HCT116 (cell line): ENCODE data around the gene COL23A1. TPM values are rescaled to one million over a fixed set of nuclear protein-coding genes. Genes with fewer than 3 reads are reported as not detected.

Experiments
- ATAC-seq: fragments of 200-7000 bp; cut with Tn5 transposase; 2 replicates; pipeline ENCODE4 v1.9.1; 2020; ENCODE audit warnings: mild to moderate bottlenecking, moderate library complexity
- BruUV-seq: library from RNA; stranded (reverse); fragments of 400-500 nt; replicated peaks from 2 replicates; lab custom pipeline; 2021; lab: Mats Ljungman, UMichigan
- CTCF ChIA-PET: fragments of 300-600 bp; sonication (Branson Sonifier 250); formaldehyde crosslinking; loops from one replicate; lab custom pipeline; 2021; ENCODE audit warnings: antibody characterized with exemption; lab: Charles Lee
- POLR2A ChIA-PET: fragments of 300-600, 350-600 bp; sonication (Branson Sonifier 250); formaldehyde crosslinking; loops from one replicate; lab custom pipeline; 2021; ENCODE audit warnings: antibody characterized with exemption; lab: Charles Lee
- RAD21 ChIA-PET, 2 experiments: fragments of 300-600 bp; sonication (Branson Sonifier 250); formaldehyde crosslinking; loops; one replicate each; lab custom pipeline; 2023; ENCODE audit warnings: low total read pairs in 2 of 2; ENCODE audit not compliant: uncharacterized antibody in 2 of 2, unreplicated experiment in 2 of 2, low non-redundant PET in 1 of 2; lab: Charles Lee
- DNase-seq: peaks from one replicate; pipeline ENCODE4 v3.0.0-alpha.2; 2010; ENCODE audit warnings: low read depth, low spot score
- H2AFZ ChIP-seq: fragments of 200-600 bp; shearing (Covaris generic), sonication (generic); 2 replicates; pipeline ENCODE4 v1.6.1; 2017; ENCODE audit warnings: low read depth, mixed run types, mixed read lengths, antibody characterized with exemption, low read length; ENCODE audit not compliant: poor library complexity, severe bottlenecking
- H3K27ac ChIP-seq: 2 replicates; pipeline ENCODE4 v1.5.1; 2012; ENCODE audit warnings: low read depth, low read length
- H3K27me3 ChIP-seq: fragments of 200-600 bp; sonication (generic); 2 replicates; pipeline ENCODE4 v1.6.1; 2016; ENCODE audit warnings: mixed run types, low read length, mixed read lengths; ENCODE audit not compliant: insufficient read depth
- H3K36me3 ChIP-seq, 2 experiments: fragments of 200-500 bp in 1 of 2; fragments of 200-600 bp in 1 of 2; sonication (Bioruptor generic) in 1 of 2; sonication (generic) in 1 of 2; 2 replicates each; pipeline versions ENCODE4 v1.5.1 to v1.6.1; 2014 to 2016; ENCODE audit warnings: low read length in 2 of 2, inconsistent platforms in 1 of 2, mixed read lengths in 1 of 2, mixed run types in 1 of 2; ENCODE audit not compliant: insufficient read depth in 2 of 2, control insufficient read depth in 1 of 2
- H3K4me1 ChIP-seq, 2 experiments: fragments of 200-600 bp in 1 of 2; sonication (generic) in 1 of 2; 2 replicates each; pipeline versions ENCODE4 v1.5.1 to v1.6.1; 2012 to 2017; ENCODE audit warnings: low read length in 2 of 2, inconsistent platforms in 1 of 2, mild to moderate bottlenecking in 1 of 2, mixed read lengths in 1 of 2, mixed run types in 1 of 2, moderate library complexity in 1 of 2; ENCODE audit not compliant: insufficient read depth in 2 of 2, control insufficient read depth in 1 of 2
- H3K4me2 ChIP-seq: fragments of 200-600 bp; sonication (generic); 2 replicates; pipeline ENCODE4 v1.6.1; 2017; ENCODE audit warnings: mixed run types, low read length, mixed read lengths
- H3K4me3 ChIP-seq, 2 experiments: fragments of 200-600 bp in 1 of 2; sonication (generic) in 1 of 2; replicated peaks in 1 of 2; 2 replicates each; pipeline ENCODE4 v1.5.1; 2011 to 2016; ENCODE audit warnings: low read length in 2 of 2, control low read depth in 1 of 2, low read depth in 1 of 2, mild to moderate bottlenecking in 1 of 2, mixed read lengths in 1 of 2, mixed run types in 1 of 2
- H3K79me2 ChIP-seq: fragments of 200-600 bp; sonication (generic); 2 replicates; pipeline ENCODE4 v1.6.1; 2017; ENCODE audit warnings: mild to moderate bottlenecking, mixed run types, low read length, moderate library complexity, mixed read lengths; ENCODE audit not compliant: insufficient read depth
- H3K9ac ChIP-seq: fragments of 200-600 bp; sonication (generic); 2 replicates; pipeline ENCODE4 v1.6.1; 2016; ENCODE audit warnings: low read length, mixed read lengths
- H3K9me2 ChIP-seq: fragments of 200-600 bp; sonication (generic), shearing (Covaris generic); 2 replicates; pipeline ENCODE4 v1.6.1; 2017; ENCODE audit warnings: mixed run types, mild to moderate bottlenecking, moderate library complexity; ENCODE audit not compliant: insufficient read depth
- H3K9me3 ChIP-seq, 2 experiments: fragments of 200-500 bp in 1 of 2; fragments of 200-600 bp in 1 of 2; sonication (Bioruptor generic) in 1 of 2; sonication (generic) in 1 of 2; 2 replicates each; pipeline ENCODE4 v1.6.1; 2014 to 2017; ENCODE audit warnings: low read length in 2 of 2, mixed read lengths in 2 of 2, inconsistent platforms in 1 of 2, low read depth in 1 of 2, mild to moderate bottlenecking in 1 of 2, mixed run types in 1 of 2, moderate library complexity in 1 of 2; ENCODE audit not compliant: control insufficient read depth in 1 of 2, insufficient read depth in 1 of 2
- H4K20me1 ChIP-seq: fragments of 200-600 bp; sonication (generic), shearing (Covaris generic); 2 replicates; pipeline ENCODE4 v1.6.1; 2017; ENCODE audit warnings: mixed run types, mild to moderate bottlenecking, moderate library complexity; ENCODE audit not compliant: insufficient read depth
- CEBPB ChIP-seq: IDR thresholded peaks from 2 replicates; pipeline ENCODE4 v1.6.1; 2012; ENCODE audit warnings: low read depth
- EZH2 ChIP-seq: fragments of 200-600 bp; sonication (generic); IDR thresholded peaks from 2 replicates; pipeline ENCODE4 v1.6.1; 2017; ENCODE audit warnings: antibody characterized with exemption, mixed run types
- EZH2phosphoT487 ChIP-seq: fragments of 200-600 bp; IDR thresholded peaks from 2 replicates; pipeline ENCODE4 v1.6.1; 2018; ENCODE audit warnings: antibody characterized with exemption, borderline replicate concordance
- FOSL1 ChIP-seq: IDR thresholded peaks from 2 replicates; pipeline ENCODE4 v1.6.1; 2012; ENCODE audit warnings: low read depth
- SP1 ChIP-seq: IDR thresholded peaks from 2 replicates; pipeline ENCODE4 v1.6.1; 2012; ENCODE audit warnings: low read depth
- YY1 ChIP-seq: IDR thresholded peaks from 2 replicates; pipeline ENCODE4 v1.6.1; 2011; ENCODE audit warnings: low read length, low read depth, moderate library complexity, mild to moderate bottlenecking; ENCODE audit not compliant: insufficient replicate concordance; ENCODE audit errors: extremely low read depth
- ZFX ChIP-seq: fragments of 450-650 bp; IDR thresholded peaks from 2 replicates; pipeline ENCODE4 v1.6.1; 2017
- intact Hi-C: fragments of 100-400 bp; cut with micrococcal nuclease; formaldehyde crosslinking; loops from 2 replicates; pipeline ENCODE4 v1.10.0; 2022
- total RNA-seq: library from RNA; stranded (reverse); gene quantifications from one replicate; pipeline ENCODE4 v1.2.1, GENCODE V29; 2021; ENCODE audit not compliant: unreplicated experiment
- TF ChIP-seq, protein P1 (sequence below): IDR thresholded peaks from 2 replicates; pipeline ENCODE4 v1.6.1; 2012; ENCODE audit warnings: low read depth
- TF ChIP-seq, protein P2 (sequence below): IDR thresholded peaks from 2 replicates; pipeline ENCODE4 v1.6.1; 2012
- TF ChIP-seq, protein P3 (sequence below): IDR thresholded peaks from 2 replicates; pipeline ENCODE4 v1.6.1; 2011; ENCODE audit warnings: mild to moderate bottlenecking, low read length, moderate library complexity; ENCODE audit not compliant: insufficient replicate concordance; ENCODE audit errors: extremely low read depth

COL23A1 gene
- total RNA-seq, 1 experiment from 2014 or later, result not detected

DNA sequence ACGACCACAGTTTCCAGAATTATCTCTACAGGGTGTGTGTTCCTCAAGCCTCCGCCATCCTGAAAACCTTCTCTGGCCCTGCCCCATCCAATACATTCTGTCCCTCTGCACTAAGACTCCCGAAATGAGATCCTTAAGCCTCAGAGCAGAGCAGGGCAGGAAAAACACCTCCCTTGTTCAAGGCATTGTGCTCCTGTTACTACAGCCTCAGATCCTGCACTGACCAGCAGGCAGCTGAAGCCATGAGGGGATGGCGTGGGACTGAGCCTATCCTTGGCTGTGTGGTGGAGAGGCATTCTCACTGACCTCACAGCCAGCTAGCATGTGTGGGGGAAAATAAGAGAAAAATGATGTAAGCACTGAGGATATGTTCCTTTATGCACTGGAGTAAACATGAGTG lies 250.9 kb downstream of the COL23A1 start:
- no peak overlapping the region for H3K27ac ChIP-seq
- no peak overlapping the region for H3K4me2 ChIP-seq
- no peaks in the 10 kb centered on the region for H3K79me2 ChIP-seq
- H4K20me1 ChIP-seq, result no peaks in the 10 kb centered on the region
- H3K36me3 ChIP-seq, result no peaks in the 10 kb centered on the region
- H3K4me3 ChIP-seq, result no peak overlapping the region
- DNase-seq (no peak), ATAC-seq (no peak)
- peaks cover 6% of the 10 kb centered on the region; the same call in 1 of the 2 replicates for H3K27me3 ChIP-seq
- BruUV-seq, result no TSS peak
- H3K9me2 ChIP-seq, result no peaks in the 10 kb centered on the region
- H2AFZ ChIP-seq, result no peak overlapping the region
- RAD21 ChIA-PET, result no interaction called here
- TF ChIP-seq CEBPB (no peak), ZFX (no peak), EZH2 (no peak)
- TF ChIP-seq, protein P1, sequence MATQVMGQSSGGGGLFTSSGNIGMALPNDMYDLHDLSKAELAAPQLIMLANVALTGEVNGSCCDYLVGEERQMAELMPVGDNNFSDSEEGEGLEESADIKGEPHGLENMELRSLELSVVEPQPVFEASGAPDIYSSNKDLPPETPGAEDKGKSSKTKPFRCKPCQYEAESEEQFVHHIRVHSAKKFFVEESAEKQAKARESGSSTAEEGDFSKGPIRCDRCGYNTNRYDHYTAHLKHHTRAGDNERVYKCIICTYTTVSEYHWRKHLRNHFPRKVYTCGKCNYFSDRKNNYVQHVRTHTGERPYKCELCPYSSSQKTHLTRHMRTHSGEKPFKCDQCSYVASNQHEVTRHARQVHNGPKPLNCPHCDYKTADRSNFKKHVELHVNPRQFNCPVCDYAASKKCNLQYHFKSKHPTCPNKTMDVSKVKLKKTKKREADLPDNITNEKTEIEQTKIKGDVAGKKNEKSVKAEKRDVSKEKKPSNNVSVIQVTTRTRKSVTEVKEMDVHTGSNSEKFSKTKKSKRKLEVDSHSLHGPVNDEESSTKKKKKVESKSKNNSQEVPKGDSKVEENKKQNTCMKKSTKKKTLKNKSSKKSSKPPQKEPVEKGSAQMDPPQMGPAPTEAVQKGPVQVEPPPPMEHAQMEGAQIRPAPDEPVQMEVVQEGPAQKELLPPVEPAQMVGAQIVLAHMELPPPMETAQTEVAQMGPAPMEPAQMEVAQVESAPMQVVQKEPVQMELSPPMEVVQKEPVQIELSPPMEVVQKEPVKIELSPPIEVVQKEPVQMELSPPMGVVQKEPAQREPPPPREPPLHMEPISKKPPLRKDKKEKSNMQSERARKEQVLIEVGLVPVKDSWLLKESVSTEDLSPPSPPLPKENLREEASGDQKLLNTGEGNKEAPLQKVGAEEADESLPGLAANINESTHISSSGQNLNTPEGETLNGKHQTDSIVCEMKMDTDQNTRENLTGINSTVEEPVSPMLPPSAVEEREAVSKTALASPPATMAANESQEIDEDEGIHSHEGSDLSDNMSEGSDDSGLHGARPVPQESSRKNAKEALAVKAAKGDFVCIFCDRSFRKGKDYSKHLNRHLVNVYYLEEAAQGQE, result no peak
- TF ChIP-seq, all 23 proteins: peak for 0
- Histone ChIP-seq H3K4me1 (no peaks in the 10 kb centered on the region), H3K9ac (no peak overlapping the region), H3K9me3 (no peaks in the 10 kb centered on the region)
- intact Hi-C loops, result no loop called here
- ChIA-PET POLR2A (no interaction called here), CTCF (no interaction called here)

DNA sequence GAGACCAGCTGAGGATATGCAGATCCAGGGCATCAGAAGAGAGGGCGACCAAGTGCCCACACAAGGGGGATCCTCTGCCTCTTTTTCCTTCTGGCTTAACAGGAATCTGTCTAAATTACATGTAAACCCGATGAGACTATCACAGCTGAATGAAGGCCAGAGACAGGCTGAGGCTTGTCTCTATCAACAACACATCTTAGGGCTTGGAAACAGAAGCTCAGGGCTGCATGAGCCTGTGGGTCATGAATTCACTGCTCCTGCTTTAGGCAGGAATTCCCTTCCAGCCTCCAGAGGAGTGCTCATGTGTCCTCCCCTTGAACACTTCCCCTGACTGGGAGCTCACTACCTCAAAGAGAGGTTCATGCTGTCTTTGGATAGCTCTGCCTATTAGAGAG lies 251.4 kb downstream of the COL23A1 start:
- Histone ChIP-seq H3K4me3 (no peak overlapping the region), H4K20me1 (no peaks in the 10 kb centered on the region), H3K27me3 (peaks cover 6% of the 10 kb centered on the region; the same call in 1 of the 2 replicates), H3K36me3 (no peaks in the 10 kb centered on the region), H3K4me2 (no peak overlapping the region), H3K9me2 (no peaks in the 10 kb centered on the region), H3K4me1 (no peaks in the 10 kb centered on the region), H3K27ac (no peak overlapping the region), H3K9ac (no peak overlapping the region), H2AFZ (no peak overlapping the region)
- POLR2A ChIA-PET, result no interaction called here
- no TSS peak for BruUV-seq
- intact Hi-C loops, result no loop called here
- ATAC-seq, result no peak
- TF ChIP-seq, protein P2, sequence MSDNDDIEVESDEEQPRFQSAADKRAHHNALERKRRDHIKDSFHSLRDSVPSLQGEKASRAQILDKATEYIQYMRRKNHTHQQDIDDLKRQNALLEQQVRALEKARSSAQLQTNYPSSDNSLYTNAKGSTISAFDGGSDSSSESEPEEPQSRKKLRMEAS, result no peak
- TF ChIP-seq EZH2phosphoT487 (no peak), SP1 (no peak), YY1 (no peak), ZFX (no peak), FOSL1 (no peak)
- TF ChIP-seq, protein P3, sequence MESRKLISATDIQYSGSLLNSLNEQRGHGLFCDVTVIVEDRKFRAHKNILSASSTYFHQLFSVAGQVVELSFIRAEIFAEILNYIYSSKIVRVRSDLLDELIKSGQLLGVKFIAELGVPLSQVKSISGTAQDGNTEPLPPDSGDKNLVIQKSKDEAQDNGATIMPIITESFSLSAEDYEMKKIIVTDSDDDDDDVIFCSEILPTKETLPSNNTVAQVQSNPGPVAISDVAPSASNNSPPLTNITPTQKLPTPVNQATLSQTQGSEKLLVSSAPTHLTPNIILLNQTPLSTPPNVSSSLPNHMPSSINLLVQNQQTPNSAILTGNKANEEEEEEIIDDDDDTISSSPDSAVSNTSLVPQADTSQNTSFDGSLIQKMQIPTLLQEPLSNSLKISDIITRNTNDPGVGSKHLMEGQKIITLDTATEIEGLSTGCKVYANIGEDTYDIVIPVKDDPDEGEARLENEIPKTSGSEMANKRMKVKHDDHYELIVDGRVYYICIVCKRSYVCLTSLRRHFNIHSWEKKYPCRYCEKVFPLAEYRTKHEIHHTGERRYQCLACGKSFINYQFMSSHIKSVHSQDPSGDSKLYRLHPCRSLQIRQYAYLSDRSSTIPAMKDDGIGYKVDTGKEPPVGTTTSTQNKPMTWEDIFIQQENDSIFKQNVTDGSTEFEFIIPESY, result no peak
- TF ChIP-seq, all 23 proteins: peak for 0
- RAD21 ChIA-PET, result no interaction called here
- H3K9me3 ChIP-seq, result no peaks in the 10 kb centered on the region
- H3K79me2 ChIP-seq, result no peaks in the 10 kb centered on the region
- CTCF ChIA-PET, result no interaction called here
- no peak for DNase-seq
